ENCODE measurements around the gene FLNC.

FLNC gene

DNA sequence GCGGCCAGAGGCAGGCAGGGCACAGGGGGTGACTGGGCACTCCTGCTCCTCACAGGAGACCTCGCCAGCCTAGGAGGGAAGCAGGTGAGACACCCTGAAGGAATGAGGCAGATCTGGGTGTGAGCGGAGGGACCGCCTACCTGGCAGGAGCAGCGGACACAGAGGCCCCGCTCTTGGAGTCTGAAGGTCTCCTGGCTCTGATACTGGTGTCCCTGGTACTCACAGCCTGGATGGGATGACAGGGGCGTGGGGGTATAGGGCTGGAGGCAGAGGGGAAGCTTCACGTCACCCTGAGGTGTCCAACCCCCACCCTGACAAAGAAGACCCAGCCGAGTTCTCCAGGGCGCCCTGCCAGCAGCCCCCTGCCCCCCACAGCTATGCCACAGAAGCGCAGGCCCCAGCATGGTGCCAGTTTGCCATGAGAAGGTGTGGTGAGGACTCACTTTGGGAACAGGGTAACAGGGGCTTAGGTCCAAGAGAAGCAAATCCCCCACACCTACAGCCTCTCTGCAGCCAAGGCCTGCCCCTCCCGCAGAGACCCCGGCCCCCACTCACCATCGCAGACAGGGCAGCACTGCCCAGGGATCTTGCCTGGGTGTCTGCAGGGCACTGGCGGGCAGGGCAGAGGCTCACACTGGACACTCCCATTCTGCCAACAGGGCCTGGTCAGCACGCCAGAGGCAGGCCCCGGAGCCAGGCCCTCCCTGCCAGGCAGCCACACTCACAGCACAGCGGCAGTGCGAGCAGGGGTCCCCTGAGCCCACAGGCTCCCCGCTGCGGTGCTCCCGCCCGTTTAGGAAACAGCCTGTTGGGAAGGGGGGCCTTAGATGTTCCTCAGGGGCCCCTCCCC is 63.3 kb downstream of the FLNC start:
- DNase-seq, result no peak

DNA sequence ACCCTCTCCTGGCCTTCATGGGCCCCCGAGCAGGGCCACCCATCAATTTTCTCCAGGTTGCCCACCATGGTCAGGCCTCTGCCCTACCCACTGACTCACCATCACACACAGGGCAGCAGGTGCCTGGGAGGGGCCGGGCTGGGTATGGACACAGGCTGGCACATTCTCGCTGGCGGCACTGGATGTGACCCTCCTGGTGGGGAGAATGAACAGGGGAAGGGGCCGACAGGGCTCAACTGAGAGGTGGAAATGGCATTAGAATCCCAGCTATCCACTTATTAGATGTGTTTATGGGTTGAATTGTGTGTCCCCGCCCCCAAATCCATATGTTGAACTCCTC is 63.9 kb downstream of the FLNC start:
- no peak for DNase-seq

DNA sequence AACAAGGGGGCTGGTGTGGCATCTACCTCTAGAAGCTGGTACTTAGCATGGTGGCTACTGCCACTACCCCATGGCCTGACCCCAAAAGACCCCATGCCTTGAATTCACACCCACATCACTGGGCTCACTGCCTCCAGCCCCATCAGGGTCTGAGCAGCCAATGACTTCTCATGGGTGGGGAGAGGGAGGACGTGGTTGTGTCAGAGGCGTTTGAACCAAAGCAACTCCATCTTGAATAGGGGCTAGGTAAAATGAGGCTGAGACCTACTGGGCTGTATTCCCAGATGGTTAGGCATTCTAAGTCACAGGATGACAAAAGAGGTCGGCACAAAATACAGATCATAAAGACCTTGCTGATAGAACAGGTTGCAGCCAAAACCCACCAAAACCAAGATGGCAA is 65.1 kb downstream of the FLNC start:
- no peak for DNase-seq

DNA sequence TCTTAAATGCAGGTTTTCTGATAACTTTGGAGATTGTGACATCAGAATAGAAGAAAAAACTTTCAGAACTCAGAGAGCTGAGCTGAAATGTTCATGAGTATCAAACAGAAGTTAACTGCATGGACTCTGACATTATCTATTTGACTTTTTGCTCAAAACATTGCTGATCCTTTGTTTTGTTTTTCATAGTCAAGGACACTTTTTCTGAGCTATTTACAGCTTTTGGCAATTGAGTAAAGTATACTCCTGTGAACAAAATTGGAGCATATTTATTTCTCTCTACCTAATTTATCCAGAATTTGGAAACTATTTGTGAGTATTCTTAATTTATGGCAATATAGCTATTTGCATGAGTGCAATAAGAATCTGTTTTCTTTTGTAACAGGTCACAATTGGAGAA is 69.2 kb downstream of the FLNC start:
- DNase-seq, result no peak

DNA sequence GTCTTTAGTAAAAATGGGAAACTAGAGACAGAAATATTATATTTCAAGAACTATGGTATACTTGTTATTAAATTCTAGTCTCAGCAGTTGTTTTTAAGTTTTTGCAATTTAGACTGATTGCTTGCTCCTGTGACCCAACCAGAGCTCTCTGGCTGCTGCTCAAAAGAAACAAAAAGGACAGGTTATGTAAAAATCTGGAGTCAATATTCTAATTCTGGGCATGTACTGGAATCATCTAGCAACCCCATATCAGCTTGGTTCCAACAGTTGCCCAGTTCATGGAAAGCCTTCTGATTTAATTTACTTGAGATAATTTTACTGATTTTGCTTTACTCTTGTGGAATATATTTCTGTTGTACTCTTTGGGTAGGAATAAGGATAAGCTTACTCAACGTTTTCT is 70.0 kb downstream of the FLNC start:
- no peak for DNase-seq

DNA sequence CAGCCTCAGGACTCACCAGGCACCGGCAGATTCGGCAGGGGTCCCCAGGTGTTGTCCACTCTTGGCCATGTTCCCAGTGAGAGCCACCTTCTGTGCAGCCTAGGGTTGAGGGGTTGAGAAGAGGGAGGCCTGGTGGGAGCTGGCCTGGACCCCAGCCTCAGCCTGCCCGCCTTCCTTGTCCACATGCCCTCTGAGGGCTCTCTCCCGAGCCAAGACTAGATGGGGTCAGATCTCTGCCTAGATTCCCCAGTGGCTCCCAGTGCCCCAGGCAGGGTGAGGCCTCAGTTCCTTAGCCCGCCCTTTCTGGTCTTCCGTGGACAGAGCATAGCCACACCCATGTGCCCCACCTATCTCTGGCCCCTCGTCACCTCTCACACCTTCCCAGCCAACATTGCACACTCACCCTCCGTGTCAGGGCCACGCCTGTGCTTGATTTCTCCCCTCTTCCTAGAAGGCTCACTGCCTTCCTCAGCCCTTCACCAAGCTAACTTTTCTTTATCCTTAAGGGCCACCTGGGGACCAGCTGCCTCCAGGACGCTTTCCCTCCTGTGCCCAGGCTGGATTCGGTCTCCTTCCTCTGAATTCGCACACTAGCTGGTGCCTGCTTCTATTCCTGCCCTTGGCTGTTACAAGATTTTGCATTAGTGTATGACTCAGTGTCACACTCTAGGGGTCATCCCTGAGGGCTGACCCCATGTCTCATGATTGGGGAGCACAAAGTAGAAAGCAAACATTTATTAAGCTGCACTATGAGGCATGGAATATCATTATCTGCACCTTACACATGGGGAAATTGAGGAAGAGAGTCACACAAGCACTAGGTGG is 72.8 kb downstream of the FLNC start:
- peak; percentile 60 to 85 (median 80) for DNase-seq

DNA sequence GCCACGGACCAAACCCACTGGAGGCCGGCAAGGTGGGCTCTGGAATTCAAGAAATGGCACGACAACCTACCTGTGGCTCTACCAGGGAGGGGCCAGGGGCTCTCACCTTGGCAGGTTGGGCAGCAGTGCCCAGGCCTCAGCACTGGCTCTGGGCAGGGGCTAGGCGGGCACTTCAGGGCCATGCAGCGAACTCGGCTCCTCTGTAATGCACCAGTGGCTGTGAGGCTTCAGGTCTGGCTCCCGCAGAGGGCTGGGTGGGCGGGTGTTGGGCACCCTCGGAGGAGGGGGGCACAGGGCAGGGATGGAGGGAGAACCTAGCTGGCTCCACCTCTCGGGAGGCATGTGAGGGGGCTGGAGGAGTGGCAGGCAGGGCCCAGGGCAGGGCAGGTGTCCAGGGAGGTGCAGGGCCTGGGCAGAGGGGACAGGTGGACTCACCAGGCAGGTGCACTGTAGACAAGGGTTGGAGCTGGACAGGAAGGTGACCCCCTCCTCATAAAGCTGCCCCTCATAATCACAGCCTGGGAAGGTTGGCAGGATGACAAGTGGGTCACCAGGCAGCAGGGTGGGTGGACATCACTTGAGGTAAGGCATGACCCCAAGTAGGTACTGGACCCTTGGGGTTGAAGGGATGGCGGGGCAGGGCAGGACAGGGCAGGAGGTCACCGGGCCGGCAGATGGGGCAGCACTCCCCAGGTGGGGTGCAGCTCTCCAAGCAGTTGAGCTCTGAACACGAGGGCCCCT is 73.6 kb downstream of the FLNC start:
- DNase-seq, result no peak

DNA sequence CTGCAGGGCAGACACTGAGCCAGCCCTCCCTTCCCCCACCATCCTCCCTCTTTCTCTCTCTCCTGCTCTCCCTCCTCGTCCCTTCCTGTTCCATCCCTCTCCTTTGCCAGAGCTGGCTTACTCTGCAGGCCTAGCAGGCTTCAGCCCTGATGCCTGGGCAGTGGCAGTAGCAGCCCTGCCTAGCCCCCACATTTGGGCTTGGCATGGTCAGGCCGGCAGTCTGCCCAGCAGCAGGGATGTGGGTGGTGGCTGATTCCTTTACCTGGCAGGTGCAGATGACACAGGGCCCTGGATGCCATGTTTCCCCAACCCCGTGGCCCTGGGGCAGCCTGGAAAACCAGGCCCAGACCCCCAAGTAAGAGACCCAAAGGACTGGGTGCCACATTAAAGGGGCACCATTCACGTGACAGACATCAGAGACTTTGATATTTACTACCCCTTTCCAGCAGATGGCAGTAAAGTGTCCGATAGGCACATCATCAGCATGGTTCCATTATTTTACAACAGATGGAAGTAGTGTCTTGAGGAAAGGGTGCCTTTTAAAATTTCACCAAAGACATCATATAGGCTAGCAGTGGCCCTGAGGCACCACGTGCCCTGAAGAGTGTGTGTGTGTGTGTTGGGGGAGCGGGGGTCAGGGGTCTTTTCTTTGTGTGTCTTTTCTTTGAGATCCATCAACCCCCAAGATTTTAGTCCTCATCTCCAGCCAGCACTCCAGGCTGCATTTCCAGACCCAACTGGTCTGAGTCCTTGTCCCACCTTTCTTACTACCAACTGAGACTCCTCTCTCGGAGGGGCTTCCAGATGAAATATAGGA is 74.4 kb downstream of the FLNC start:
- peak; percentile 63 to 90 (median 73) for DNase-seq

DNA sequence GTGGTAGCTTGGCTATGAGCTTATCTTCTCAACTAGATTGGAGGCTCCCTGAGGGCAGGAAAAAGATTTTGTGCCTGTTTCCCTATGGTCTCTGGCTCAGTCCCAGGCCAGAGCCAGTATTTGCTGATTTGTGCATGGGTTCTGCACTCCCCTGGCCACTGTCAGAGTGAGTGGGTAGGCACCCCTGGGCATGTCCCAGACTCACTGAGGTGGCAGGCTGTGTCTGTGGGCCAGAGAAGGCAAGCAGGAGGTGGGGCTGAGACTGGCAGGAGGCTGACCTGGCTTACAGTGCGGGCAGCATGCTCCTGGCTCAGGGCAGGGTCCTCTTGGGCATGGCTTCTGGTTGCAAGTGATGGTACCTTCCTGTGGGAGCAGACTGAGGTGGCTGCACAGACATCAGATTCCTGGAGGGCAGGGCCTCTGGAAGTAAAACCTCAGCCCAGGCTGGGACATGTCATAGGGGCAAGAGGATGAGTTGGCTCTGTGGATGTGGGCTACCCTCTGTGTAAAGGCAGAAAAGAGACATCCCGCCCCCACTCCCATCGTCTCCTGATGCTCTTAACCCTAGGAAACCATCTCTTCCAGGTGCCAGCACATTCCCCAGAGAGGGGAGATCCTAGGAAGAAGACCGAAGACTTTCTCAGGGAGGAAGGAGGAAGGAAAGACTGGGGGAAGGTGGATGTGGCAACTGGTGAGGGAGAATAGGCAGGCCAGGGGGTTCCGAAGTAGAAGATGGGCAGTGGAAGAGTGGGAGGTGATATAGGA is 76.0 kb downstream of the FLNC start:
- no peak for DNase-seq

DNA sequence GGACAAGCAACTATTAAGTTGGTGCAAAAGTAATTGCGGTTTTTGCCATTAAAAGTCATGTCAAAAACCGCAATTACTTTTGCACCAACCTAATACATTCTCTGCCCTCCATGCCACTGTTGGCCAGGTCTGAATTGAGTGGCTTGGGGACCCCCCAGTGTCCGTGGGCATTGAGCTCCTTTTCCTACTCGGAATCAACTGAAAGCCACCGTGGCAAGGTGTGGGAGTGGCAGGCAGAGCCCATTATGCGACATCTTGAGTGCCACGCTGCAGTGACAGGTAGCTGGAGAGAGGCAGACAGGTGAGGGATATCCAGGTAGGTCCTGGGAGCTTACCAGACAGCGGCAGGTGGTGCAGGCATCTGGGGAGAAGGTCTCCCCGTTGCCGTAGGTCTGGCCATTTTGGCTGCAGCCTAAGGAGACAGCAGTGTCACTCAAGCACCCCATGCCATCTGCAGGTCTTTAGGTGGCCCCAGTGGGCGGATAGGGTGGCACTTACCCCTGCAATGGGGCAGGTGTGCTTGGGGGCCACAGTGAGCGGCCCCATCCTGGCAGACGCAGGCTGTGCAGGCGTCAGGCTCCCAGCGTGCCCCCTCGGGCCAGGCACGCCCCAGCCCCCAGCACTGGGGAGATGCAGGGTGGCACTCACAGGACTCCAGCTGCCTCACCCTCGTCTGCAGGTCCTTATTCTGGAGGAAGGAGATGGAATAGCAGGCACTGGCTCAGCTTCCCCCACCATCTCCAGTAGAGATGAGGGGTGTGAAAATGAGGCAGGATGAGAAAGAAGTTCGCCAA is 76.8 kb downstream of the FLNC start:
- DNase-seq, result no peak

All from suppressor macrophage (primary cell).